Rectal smooth muscle tissue (tissue), 1 donor: ENCODE data around the gene GRK3.
"Not testable (repeated sequence)": the region's sequence is repeated elsewhere in the genome, so short reads cannot be mapped to it uniquely, and the experiment has no call there.

Source experiments
- H3K27ac ChIP-seq: one replicate; pipeline ENCODE4 v1.7.0; 2013; ENCODE audit warnings: low read depth, low read length, inconsistent platforms
- H3K27me3 ChIP-seq: one replicate; pipeline ENCODE4 v1.7.0; 2013; ENCODE audit warnings: low read length; ENCODE audit not compliant: control insufficient read depth, insufficient read depth
- H3K36me3 ChIP-seq: one replicate; pipeline ENCODE4 v1.7.0; 2013; ENCODE audit warnings: low read length; ENCODE audit not compliant: control insufficient read depth, insufficient read depth
- H3K4me1 ChIP-seq: one replicate; pipeline ENCODE4 v1.7.0; 2013; ENCODE audit warnings: low read length; ENCODE audit not compliant: control insufficient read depth, insufficient read depth
- H3K4me3 ChIP-seq: one replicate; pipeline ENCODE4 v1.7.0; 2013; ENCODE audit warnings: low read length
- H3K9ac ChIP-seq: one replicate; pipeline ENCODE4 v1.7.0; 2013; ENCODE audit warnings: low read length

The GRK3 gene

DNA sequence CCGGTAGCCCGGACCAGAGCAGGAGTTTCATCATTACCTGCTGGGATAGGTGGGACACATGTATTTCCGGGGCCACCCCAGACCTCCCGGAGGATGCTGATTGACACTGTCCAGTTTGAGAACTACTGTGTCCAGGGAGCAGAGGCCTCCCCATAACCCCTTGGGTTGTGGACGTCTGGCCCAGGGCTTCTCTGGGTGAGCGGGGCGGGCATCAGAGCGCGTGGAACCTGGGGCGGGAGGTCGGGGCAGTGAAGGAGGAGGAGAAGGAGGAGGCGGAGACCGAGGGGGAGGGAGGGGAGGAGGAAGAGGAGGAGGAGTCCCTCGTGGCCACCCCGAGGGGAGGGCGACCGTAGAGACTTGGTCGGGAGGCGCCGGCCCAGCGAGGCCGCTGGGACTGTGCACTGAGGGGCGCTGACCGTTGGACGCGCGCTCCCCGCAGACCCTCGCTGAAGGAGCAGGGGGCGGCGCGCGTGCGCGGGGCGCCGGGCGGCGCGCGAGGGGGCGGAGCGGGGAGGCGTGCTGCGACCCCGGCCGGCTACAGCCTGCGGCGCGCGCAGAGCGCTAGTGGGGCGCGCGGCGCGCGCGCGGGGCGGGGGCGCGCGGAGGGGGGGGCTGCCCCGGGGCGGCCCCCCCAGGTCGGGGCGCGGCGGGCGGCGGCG lies at the start of gene GRK3:
Gene GRK3, plus strand, starts transcription at position 356 of the 659 bp plus-strand sequence. CDS start 366 bp downstream, outside the sequence.
- H3K36me3 ChIP-seq, result no peaks in the 10 kb centered on the region
- no peaks in the 10 kb centered on the region for H3K4me1 ChIP-seq
- peak within 1 kb of the TSS; percentile 74 for H3K27ac ChIP-seq
- no peaks in the 10 kb centered on the region for H3K27me3 ChIP-seq
- no peak within 1 kb of the TSS for H3K9ac ChIP-seq
- peak within 1 kb of the TSS; percentile 77 for H3K4me3 ChIP-seq

DNA sequence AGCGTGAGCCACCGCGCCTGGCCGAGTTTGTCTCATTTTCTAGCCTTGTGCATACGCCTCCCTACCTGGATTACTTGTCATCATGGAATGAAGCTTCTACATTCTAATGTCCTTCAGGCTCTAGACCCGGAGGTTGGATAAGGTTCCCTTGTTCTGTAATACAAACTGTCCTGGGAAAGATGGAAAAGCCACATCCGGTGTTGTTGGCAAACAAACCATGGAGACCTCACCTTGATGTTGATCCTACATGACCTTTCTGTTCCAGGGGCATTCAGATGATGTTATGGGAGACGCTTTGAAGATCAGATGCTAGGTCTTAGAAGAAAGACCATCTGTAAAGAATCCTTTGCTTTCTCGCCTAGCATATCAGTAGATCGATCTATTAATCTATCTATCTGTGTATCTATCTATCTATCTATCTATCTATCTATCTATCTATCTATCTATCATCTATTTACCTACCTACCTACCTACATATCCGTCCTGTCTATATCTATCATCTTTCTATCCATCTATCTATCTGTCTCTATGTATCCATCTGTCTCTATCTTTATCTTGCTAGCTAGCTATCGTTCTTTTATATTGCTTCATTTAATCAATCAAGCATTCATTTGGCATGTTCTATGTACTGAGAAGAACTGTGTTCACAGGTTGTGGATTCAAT lies 46.3 kb upstream of the GRK3 start:
- Histone ChIP-seq H3K27me3 (no peaks in the 10 kb centered on the region), H3K4me1 (no peaks in the 10 kb centered on the region), H3K27ac (no peak overlapping the region)

DNA sequence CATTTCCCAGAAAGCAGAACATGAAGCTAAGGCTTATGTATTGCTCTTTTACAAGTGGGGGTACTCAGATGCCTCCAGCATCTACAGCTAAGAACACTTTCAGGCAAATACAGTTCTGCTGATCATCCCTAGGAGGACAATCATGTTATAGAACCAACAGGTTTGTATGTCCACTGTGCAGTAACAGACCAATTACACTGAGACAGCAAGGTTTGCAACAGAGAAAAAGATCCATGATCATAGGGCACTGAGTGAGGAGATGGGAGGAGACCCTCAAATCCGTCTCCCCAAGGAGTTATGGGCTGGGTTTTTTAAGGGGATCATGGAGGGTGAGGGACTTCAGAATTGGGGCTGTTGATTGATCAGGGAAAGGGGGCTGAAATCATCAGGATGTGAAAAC lies 39.1 kb upstream of the GRK3 start:
- H3K4me3 ChIP-seq, result no peak overlapping the region
- no peaks in the 10 kb centered on the region for H3K36me3 ChIP-seq
- no peak overlapping the region for H3K9ac ChIP-seq
- no peaks in the 10 kb centered on the region for H3K4me1 ChIP-seq
- no peaks in the 10 kb centered on the region for H3K27me3 ChIP-seq
- H3K27ac ChIP-seq, result no peak overlapping the region

More for the DNA sequence above, 46.3 kb upstream of the GRK3 start:
- no peak overlapping the region for H3K9ac ChIP-seq
- H3K4me3 ChIP-seq, result no peak overlapping the region
- no peaks in the 10 kb centered on the region for H3K36me3 ChIP-seq

DNA sequence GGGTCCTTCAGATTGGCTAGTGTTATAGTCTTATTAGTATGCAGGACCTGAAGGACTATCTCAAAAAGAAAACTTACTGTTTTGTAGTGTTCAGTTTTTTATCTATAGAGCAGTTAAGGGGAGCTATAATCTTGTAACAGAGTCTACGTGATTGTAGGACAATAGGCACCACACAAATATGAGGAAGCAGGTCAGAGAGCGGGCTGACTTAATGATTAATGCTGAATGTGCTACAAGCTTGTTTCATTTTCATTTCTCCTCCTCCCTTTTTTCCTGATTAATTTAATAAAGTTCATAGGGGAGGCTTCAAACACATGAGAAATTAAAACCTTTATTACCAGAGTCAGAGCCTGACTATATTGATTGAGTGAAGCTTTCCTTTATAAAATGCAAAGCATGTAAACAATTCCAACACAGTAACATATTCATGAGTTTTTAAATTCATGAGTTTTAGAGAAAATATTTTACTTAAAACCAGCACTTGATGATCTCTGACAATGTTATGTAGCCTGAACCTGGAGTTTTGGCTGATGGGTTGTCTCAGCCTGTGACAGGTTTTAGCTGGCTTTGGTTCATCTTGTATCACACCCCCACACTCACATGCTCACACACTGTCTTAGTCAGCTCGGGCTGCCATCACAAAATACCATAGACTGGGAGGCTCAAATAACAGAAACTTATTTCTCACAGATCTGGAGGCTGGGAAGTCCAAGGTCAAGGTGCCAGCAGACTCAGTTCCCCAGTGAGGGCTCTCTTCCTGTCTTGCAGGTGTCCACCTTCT lies 38.5 kb upstream of the GRK3 start:
- H3K27me3 ChIP-seq, H3K36me3 ChIP-seq, H3K9ac ChIP-seq, H3K4me1 ChIP-seq, H3K4me3 ChIP-seq, H3K27ac ChIP-seq: not testable (repeated sequence)

DNA sequence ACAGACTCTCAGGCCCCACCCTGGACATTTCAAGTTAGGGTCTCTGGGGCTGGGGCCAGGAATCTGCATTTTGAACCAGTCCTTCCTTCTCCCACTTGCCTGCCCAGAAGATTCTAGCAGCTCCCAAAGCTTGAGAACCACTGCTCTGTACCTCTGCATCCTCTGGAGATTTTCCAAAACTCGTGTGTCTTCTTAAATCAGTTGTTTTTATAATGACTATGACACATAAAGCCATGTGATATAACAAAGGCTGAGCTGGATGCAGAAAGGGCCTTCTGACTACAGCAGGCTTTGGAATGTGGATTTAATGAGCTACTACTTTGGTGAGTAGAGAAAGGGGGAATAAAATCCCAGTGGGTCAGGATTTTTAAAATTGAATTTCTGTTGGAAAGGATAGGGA lies 37.5 kb upstream of the GRK3 start:
- not testable (repeated sequence) for H3K4me1 ChIP-seq, H3K27me3 ChIP-seq, H3K36me3 ChIP-seq, H3K9ac ChIP-seq, H3K27ac ChIP-seq, H3K4me3 ChIP-seq

DNA sequence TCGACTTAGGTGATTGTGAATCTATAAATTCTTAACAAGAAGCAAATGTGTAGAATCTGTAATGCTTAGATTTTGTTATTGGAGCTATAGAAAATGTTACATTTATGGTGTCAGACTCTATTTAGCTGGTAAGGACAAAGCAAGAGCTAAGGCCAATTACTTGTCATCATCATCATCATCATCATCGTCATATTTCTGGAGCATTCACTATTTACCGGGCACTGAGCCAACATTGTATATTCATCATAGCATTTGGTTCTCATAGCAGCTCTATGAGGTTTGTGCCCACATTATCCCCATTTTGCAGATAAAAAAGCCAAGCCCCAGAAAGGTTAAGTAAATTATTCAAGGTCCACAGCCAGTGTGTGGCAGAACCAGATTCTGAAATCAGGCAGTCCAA lies 36.4 kb upstream of the GRK3 start:
- H3K27ac ChIP-seq, H3K9ac ChIP-seq, H3K36me3 ChIP-seq, H3K4me1 ChIP-seq, H3K4me3 ChIP-seq, H3K27me3 ChIP-seq: not testable (repeated sequence)

DNA sequence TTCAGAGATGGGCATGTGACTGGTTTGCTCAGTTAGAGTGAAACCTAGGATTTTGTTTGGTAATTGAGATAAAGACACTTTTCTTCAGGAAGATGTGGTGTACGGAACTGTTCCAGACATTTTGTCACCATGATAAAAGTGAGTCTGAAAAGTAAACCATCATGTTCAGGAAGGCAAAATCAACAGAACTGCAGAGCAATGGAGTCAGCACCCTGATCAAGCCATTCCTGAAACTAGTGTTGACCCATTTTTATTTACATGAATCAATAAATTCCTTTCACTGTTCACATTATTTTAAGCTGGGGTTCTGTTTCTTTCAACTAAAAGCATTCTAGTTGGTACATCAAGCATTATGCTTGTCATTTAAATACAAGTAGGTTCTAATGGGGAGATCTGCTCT lies 35.4 kb upstream of the GRK3 start:
- H3K9ac ChIP-seq, H3K36me3 ChIP-seq, H3K27me3 ChIP-seq, H3K4me3 ChIP-seq, H3K27ac ChIP-seq, H3K4me1 ChIP-seq: not testable (repeated sequence)

DNA sequence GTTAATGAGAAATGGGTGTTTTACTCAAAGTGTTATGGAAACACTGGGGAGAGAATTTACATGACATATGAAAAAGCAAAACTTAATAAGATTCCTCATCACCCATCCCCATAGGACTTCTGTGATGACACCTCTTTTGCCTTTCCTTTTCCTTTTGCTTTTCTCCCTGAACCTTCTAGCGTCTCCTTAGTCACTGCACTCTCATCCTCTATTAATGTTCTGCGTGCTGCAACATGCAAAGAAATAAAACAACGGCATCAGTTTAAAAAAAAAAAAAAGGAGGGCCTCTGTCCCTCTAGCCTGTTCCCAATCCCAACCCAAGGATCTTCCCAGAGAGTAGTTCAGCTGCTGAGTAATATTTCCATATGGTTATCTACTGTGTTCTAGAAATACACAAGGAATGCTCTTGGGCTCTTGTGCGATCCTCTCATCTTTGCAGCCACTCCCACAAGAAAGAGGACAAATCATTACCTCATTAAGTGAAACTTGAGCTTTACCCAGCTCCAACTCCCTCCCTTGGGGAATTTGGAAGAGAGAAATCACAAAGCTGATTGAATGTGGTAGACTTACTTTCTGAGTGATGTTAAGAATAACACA lies 34.8 kb upstream of the GRK3 start:
- not testable (repeated sequence) for H3K36me3 ChIP-seq, H3K27me3 ChIP-seq, H3K4me3 ChIP-seq, H3K27ac ChIP-seq, H3K9ac ChIP-seq, H3K4me1 ChIP-seq

DNA sequence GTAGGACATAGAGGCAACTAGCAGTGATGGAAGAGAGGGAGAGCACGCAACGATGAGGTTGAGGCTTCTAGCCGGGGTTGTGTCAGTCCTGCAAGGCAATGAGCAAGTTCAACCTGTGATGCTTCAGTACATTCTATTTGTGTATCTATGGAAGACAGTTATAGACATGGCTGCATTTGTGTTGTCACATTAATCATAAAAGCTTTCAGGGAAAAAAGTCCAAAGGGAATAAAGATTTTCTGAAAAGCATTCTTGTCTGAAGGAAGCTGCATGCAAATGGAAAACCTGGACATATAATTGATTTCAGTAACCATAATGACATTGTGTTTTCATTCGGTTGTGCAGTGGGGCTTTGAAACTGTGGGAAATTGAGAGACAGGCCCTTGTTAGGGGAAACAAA lies 32.8 kb upstream of the GRK3 start:
- H3K4me1 ChIP-seq, H3K36me3 ChIP-seq, H3K27ac ChIP-seq, H3K9ac ChIP-seq, H3K27me3 ChIP-seq, H3K4me3 ChIP-seq: not testable (repeated sequence)

DNA sequence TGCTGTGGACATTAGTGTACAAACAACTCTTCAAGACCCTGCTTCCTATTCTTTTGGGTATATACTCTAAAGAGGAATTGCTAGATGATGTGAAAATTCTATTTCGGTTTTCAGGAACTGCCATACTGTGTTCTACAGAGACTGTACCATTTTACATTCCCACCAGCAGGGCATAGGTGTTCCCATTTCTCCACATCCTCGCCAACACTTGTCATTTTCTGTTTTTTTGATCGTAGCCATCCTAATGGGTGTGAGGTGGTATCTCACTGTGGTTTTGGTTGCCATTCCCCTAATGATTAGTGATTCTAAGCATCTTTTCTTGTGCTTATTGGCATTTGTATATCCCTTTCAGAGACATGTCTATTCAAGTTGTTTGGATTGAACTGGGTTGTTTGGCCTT lies 29.8 kb upstream of the GRK3 start:
- H3K36me3 ChIP-seq, result no peaks in the 10 kb centered on the region
- H3K27ac ChIP-seq, result no peak overlapping the region
- no peak overlapping the region for H3K4me3 ChIP-seq
- no peaks in the 10 kb centered on the region for H3K27me3 ChIP-seq
- peaks cover 4% of the 10 kb centered on the region for H3K4me1 ChIP-seq
- H3K9ac ChIP-seq, result no peak overlapping the region

DNA sequence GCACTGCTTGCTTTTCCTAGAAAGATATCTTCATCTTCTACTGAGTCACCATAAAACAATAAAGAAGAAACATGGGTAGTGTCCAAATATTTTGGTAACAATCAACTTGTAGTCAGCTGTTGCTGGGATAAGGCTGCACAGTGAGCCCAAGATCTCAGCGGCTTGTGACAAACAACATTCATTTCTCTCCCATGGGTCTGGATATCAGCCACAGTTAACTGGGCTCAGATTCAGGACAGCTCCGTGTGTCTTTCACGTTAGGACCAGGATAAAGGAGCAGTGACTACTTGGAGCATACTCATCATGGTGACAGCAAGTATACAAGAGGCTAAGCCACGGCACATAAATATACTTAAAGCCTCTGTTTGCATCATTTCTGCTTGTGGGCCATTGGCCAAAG lies 27.9 kb upstream of the GRK3 start:
- H3K9ac ChIP-seq, result no peak overlapping the region
- H3K27ac ChIP-seq, result no peak overlapping the region
- H3K4me3 ChIP-seq, result no peak overlapping the region

DNA sequence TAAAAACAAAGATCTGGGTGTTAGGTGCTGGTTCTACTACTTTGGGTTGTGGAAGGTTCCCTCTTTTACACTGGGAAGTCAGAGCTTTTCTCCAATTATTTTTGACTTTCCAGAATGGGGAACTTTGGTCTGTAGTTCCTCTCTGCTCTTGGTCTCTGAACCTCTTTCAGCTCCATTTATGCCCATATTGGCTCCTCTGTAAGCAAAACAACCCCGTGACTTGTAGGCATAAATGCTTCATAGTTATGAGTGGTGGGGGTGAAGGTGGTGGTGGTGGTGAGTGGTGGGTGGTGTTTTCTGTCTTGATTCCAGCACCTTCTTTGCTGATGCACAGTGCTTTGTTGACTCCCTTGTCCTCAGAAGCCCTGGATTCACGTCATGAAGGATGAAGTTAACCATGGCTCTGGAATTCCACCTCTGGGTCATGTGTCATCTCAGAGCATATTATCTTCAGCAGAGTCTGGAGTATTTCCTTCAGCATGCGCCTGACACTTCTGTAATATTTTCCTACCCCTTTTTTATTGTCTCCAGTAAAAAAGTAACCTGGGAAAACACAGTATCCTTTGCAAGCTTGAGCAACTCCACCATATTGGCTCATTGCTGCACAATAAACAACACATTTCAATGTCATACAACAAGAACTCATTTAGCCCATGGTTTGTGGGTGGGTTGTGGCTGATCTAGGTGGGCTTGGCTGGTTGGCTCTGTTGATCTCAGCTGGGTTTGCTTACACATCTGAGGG lies 24.1 kb upstream of the GRK3 start:
- peaks cover 26% of the 10 kb centered on the region for H3K4me1 ChIP-seq
- H3K27ac ChIP-seq, result peak overlapping the region; percentile 82
- no peak overlapping the region for H3K4me3 ChIP-seq
- no peak overlapping the region for H3K9ac ChIP-seq
- H3K36me3 ChIP-seq, result no peaks in the 10 kb centered on the region
- no peaks in the 10 kb centered on the region for H3K27me3 ChIP-seq

More for the DNA sequence above, 27.9 kb upstream of the GRK3 start:
- no peaks in the 10 kb centered on the region for H3K36me3 ChIP-seq
- H3K4me1 ChIP-seq, result peaks cover 17% of the 10 kb centered on the region
- H3K27me3 ChIP-seq, result no peaks in the 10 kb centered on the region
